CD8-positive, alpha-beta memory T cell (primary cell): Measurements from ENCODE around the gene ABLIM1. TPM values are rescaled to one million over a fixed set of nuclear protein-coding genes. Genes with fewer than 3 reads are reported as not detected.

ENCODE experiments used
- CTCF ChIA-PET: fragments of 350-600 bp; sonication (Branson Sonifier 250); formaldehyde crosslinking; loops from one replicate; lab custom pipeline; 2021; ENCODE audit warnings: antibody characterized with exemption; lab: Charles Lee
- POLR2A ChIA-PET: fragments of 350-600 bp; sonication (Branson Sonifier 250); formaldehyde crosslinking; loops from one replicate; lab custom pipeline; 2021; ENCODE audit warnings: antibody characterized with exemption; lab: Charles Lee
- DNase-seq, 5 donors: peaks; one replicate each; pipeline versions ENCODE4 v3.0.0 to v3.0.0-alpha.2; 2020 to 2022; ENCODE audit warnings: mixed read lengths in 1 of 5
- H3K27ac ChIP-seq: one replicate; pipeline ENCODE4 v1.7.0; 2013; ENCODE audit warnings: low read depth, mild to moderate bottlenecking, low read length, moderate library complexity
- H3K27me3 ChIP-seq: 2 replicates; pipeline ENCODE4 v1.7.0; 2013; ENCODE audit warnings: low read length, mild to moderate bottlenecking; ENCODE audit not compliant: insufficient read depth, poor library complexity, severe bottlenecking
- H3K36me3 ChIP-seq: 2 replicates; pipeline ENCODE4 v1.7.0; 2013; ENCODE audit warnings: mild to moderate bottlenecking, low read length, moderate library complexity; ENCODE audit not compliant: insufficient read depth
- H3K4me1 ChIP-seq: 2 replicates; pipeline ENCODE4 v1.7.0; 2013; ENCODE audit warnings: mild to moderate bottlenecking, low read length, moderate library complexity; ENCODE audit not compliant: insufficient read depth
- H3K4me3 ChIP-seq: 2 replicates; pipeline ENCODE4 v1.7.0; 2013; ENCODE audit warnings: mild to moderate bottlenecking, low read length
- H3K9me3 ChIP-seq: 2 replicates; pipeline ENCODE4 v1.7.0; 2013; ENCODE audit warnings: mild to moderate bottlenecking, low read length
- H3K27ac Mint-ChIP-seq, 8 donors: one replicate each; pipeline ENCODE4 v1.8.0; 2020 to 2021; ENCODE audit warnings: mixed read lengths in 8 of 8, mild to moderate bottlenecking in 6 of 8, inconsistent platforms in 3 of 8, moderate library complexity in 3 of 8
- H3K27me3 Mint-ChIP-seq, 2 donors: one replicate each; pipeline ENCODE4 v1.8.0; 2020 to 2021; ENCODE audit warnings: mixed read lengths in 2 of 2, mild to moderate bottlenecking in 1 of 2, moderate library complexity in 1 of 2
- H3K36me3 Mint-ChIP-seq, 3 donors: one replicate each; pipeline ENCODE4 v1.8.0; 2020 to 2021; ENCODE audit warnings: mixed read lengths in 3 of 3, inconsistent platforms in 1 of 3, mild to moderate bottlenecking in 1 of 3
- H3K4me1 Mint-ChIP-seq, 3 donors: one replicate each; pipeline ENCODE4 v1.8.0; 2020 to 2021; ENCODE audit warnings: mixed read lengths in 3 of 3, inconsistent platforms in 1 of 3, mild to moderate bottlenecking in 1 of 3
- H3K4me3 Mint-ChIP-seq, 7 donors: one replicate each; pipeline ENCODE4 v1.8.0; 2020 to 2021; ENCODE audit warnings: mixed read lengths in 7 of 7, mild to moderate bottlenecking in 6 of 7, moderate library complexity in 4 of 7, inconsistent platforms in 2 of 7
- H3K9me3 Mint-ChIP-seq, 5 donors: one replicate each; pipeline ENCODE4 v1.8.0; 2020 to 2022; ENCODE audit warnings: mixed read lengths in 5 of 5, mild to moderate bottlenecking in 3 of 5, moderate library complexity in 2 of 5, inconsistent platforms in 1 of 5
- polyA plus RNA-seq: library from polyadenylated mRNA; unstranded; fragments of 300-500 nt; fragmentation: Illumina TruSeq; gene quantifications from one replicate; pipeline ENCODE4 v1.2.3, GENCODE V29; 2021
- total RNA-seq, 2 experiments: library from RNA; stranded (reverse); gene quantifications; one replicate each; pipeline ENCODE4 v1.2.3, GENCODE V29; 2021

ABLIM1 gene
- total and polyA plus RNA-seq, 3 experiments from 2014 or later: 45.8 to 123 (median 48.3) TPM

GRCh38 chr10:114542373-114542772 lies 115.7 kb downstream of the ABLIM1 start:
- Histone ChIP-seq H3K9me3 (no peaks in the 10 kb centered on the region), H3K27ac (peak overlapping the region; percentile 82), H3K27me3 (no peaks in the 10 kb centered on the region), H3K4me3 (peak overlapping the region; percentile 54), H3K36me3 (no peaks in the 10 kb centered on the region), H3K4me1 (peaks cover 100% of the 10 kb centered on the region)
- peak overlapping the region; percentile 97 to 100 (median 99) for H3K27ac Mint-ChIP-seq
- H3K36me3 Mint-ChIP-seq: no peaks in the 10 kb centered on the region
- POLR2A ChIA-PET: interaction anchor here (5.0 kb wide), 1 partner anchor 16 kb away, joined by 53 read pairs; no protein-coding TSS in a partner anchor
- H3K27me3 Mint-ChIP-seq: peaks cover 0 to 2% of the 10 kb centered on the region in 2 donors
- CTCF ChIA-PET: interaction anchor here (0.7 to 15.3 kb wide), 8 partner anchors 11 to 204 kb away, joined by 3 to 106 read pairs (median 5); no protein-coding TSS in a partner anchor
- H3K9me3 Mint-ChIP-seq: peaks cover 0 to 2% (median 0%) of the 10 kb centered on the region in 5 donors
- H3K4me1 Mint-ChIP-seq: peaks cover 81 to 97% (median 92%) of the 10 kb centered on the region in 3 donors
- DNase-seq: no peak
- H3K4me3 Mint-ChIP-seq: peak overlapping the region in 5 of 7 donors; percentile 62 to 84 (median 75)

- H3K36me3 ChIP-seq: no peaks in the 10 kb centered on the region
- ChIA-PET CTCF (interaction anchor here (0.8 to 15.3 kb wide), 11 partner anchors 9 to 244 kb away, joined by 3 to 106 read pairs (median 5); no protein-coding TSS in a partner anchor), POLR2A (interaction anchor here (0.9 to 5.0 kb wide), 3 partner anchors 9 to 18 kb away, joined by 3 to 53 read pairs (median 4); no protein-coding TSS in a partner anchor)
- H3K27ac ChIP-seq: peak overlapping the region; percentile 82
- DNase-seq: no peak
- no peaks in the 10 kb centered on the region for H3K27me3 ChIP-seq
- peaks cover 100% of the 10 kb centered on the region for H3K4me1 ChIP-seq
- peaks cover 0 to 2% (median 0%) of the 10 kb centered on the region in 5 donors for H3K9me3 Mint-ChIP-seq
- H3K4me3 Mint-ChIP-seq: peak overlapping the region; percentile 50 to 89 (median 75)
- no peaks in the 10 kb centered on the region for H3K9me3 ChIP-seq
- H3K4me3 ChIP-seq: peak overlapping the region; percentile 9
- H3K36me3 Mint-ChIP-seq: no peaks in the 10 kb centered on the region
- H3K27me3 Mint-ChIP-seq: peaks cover 0 to 2% of the 10 kb centered on the region in 2 donors
- peaks cover 76 to 95% (median 88%) of the 10 kb centered on the region in 3 donors for H3K4me1 Mint-ChIP-seq
- peak overlapping the region; percentile 97 to 100 (median 99) for H3K27ac Mint-ChIP-seq
These were observed 116.3 kb downstream of the ABLIM1 start for GRCh38 chr10:114541797-114542160.

- H3K27ac ChIP-seq: peak overlapping the region; percentile 82
- H3K27me3 ChIP-seq: no peaks in the 10 kb centered on the region
- H3K36me3 Mint-ChIP-seq: no peaks in the 10 kb centered on the region
- peaks cover 0 to 2% of the 10 kb centered on the region in 2 donors for H3K27me3 Mint-ChIP-seq
- H3K4me3 Mint-ChIP-seq: peak overlapping the region; percentile 50 to 89 (median 75)
- peaks cover 96% of the 10 kb centered on the region for H3K4me1 ChIP-seq
- POLR2A ChIA-PET: interaction anchor here (0.8 to 5.0 kb wide), 4 partner anchors 8 to 615 kb away, joined by 3 to 53 read pairs (median 8); no protein-coding TSS in a partner anchor
- peak; percentile 54 to 92 (median 91) for DNase-seq
- CTCF ChIA-PET: interaction anchor here (0.8 to 15.3 kb wide), 12 partner anchors 9 to 245 kb away, joined by 3 to 106 read pairs (median 5); no protein-coding TSS in a partner anchor
- peaks cover 0 to 2% (median 0%) of the 10 kb centered on the region in 5 donors for H3K9me3 Mint-ChIP-seq
- H3K4me1 Mint-ChIP-seq: peaks cover 76 to 95% (median 84%) of the 10 kb centered on the region in 3 donors
- H3K36me3 ChIP-seq: no peaks in the 10 kb centered on the region
- H3K27ac Mint-ChIP-seq: peak overlapping the region; percentile 97 to 100 (median 99)
- H3K9me3 ChIP-seq: no peaks in the 10 kb centered on the region
- H3K4me3 ChIP-seq: peak overlapping the region; percentile 33
These were observed 116.8 kb downstream of the ABLIM1 start for GRCh38 chr10:114541081-114541796.

GRCh38 chr10:114540236-114540635 lies 117.8 kb downstream of the ABLIM1 start:
- H3K27me3 Mint-ChIP-seq: peaks cover 0 to 2% of the 10 kb centered on the region in 2 donors
- peak overlapping the region in 4 of 7 donors; percentile 28 to 75 (median 48) for H3K4me3 Mint-ChIP-seq
- Histone ChIP-seq H3K27me3 (no peaks in the 10 kb centered on the region), H3K27ac (no peak overlapping the region), H3K4me3 (peak overlapping the region; percentile 33), H3K4me1 (peaks cover 86% of the 10 kb centered on the region), H3K9me3 (no peaks in the 10 kb centered on the region), H3K36me3 (no peaks in the 10 kb centered on the region)
- CTCF ChIA-PET: interaction anchor here (1.1 to 7.5 kb wide), 5 partner anchors 8 to 69 kb away, joined by 3 to 85 read pairs (median 8); no protein-coding TSS in a partner anchor
- H3K27ac Mint-ChIP-seq: peak overlapping the region; percentile 97 to 100 (median 99)
- no peaks in the 10 kb centered on the region for H3K36me3 Mint-ChIP-seq
- peaks cover 0 to 2% (median 0%) of the 10 kb centered on the region in 5 donors for H3K9me3 Mint-ChIP-seq
- POLR2A ChIA-PET: interaction anchor here (5.0 kb wide), 1 partner anchor 14 kb away, joined by 53 read pairs; no protein-coding TSS in a partner anchor
- peaks cover 73 to 86% (median 80%) of the 10 kb centered on the region in 3 donors for H3K4me1 Mint-ChIP-seq
- no peak for DNase-seq

GRCh38 chr10:114539623-114540022 lies 118.5 kb downstream of the ABLIM1 start:
- H3K27me3 ChIP-seq: no peaks in the 10 kb centered on the region
- Mint-ChIP-seq H3K27ac (peak overlapping the region; percentile 97 to 100 (median 99)), H3K9me3 (peaks cover 0 to 2% (median 0%) of the 10 kb centered on the region in 5 donors), H3K27me3 (peaks cover 0 to 2% of the 10 kb centered on the region in 2 donors), H3K4me1 (peaks cover 66 to 80% (median 74%) of the 10 kb centered on the region in 3 donors), H3K36me3 (peaks cover 0 to under 1% (median 0%) of the 10 kb centered on the region in 3 donors), H3K4me3 (peak overlapping the region in 6 of 7 donors; percentile 9 to 72 (median 52))
- DNase-seq: no peak
- no peak overlapping the region for H3K4me3 ChIP-seq
- POLR2A ChIA-PET: interaction anchor here (5.0 kb wide), 1 partner anchor 13 kb away, joined by 53 read pairs; no protein-coding TSS in a partner anchor
- CTCF ChIA-PET: interaction anchor here (1.1 to 7.5 kb wide), 6 partner anchors 8 to 68 kb away, joined by 3 to 85 read pairs (median 6); no protein-coding TSS in a partner anchor
- H3K36me3 ChIP-seq: no peaks in the 10 kb centered on the region
- no peaks in the 10 kb centered on the region for H3K9me3 ChIP-seq
- H3K27ac ChIP-seq: no peak overlapping the region
- H3K4me1 ChIP-seq: peaks cover 84% of the 10 kb centered on the region

GRCh38 chr10:114538181-114538906 lies 119.7 kb downstream of the ABLIM1 start:
- H3K9me3 Mint-ChIP-seq: peaks cover 0 to 2% (median 0%) of the 10 kb centered on the region in 5 donors
- peaks cover 0 to 2% of the 10 kb centered on the region in 2 donors for H3K27me3 Mint-ChIP-seq
- peak in 4 of 5 donors; percentile 26 to 69 (median 50) for DNase-seq
- H3K27ac ChIP-seq: no peak overlapping the region
- H3K27me3 ChIP-seq: no peaks in the 10 kb centered on the region
- H3K9me3 ChIP-seq: no peaks in the 10 kb centered on the region
- H3K36me3 ChIP-seq: no peaks in the 10 kb centered on the region
- ChIA-PET CTCF (interaction anchor here (0.8 to 1.0 kb wide), 3 partner anchors 25 to 67 kb away, joined by 3 read pairs; no protein-coding TSS in a partner anchor), POLR2A (interaction anchor here (5.0 kb wide), 1 partner anchor 12 kb away, joined by 53 read pairs; no protein-coding TSS in a partner anchor)
- H3K4me1 ChIP-seq: peaks cover 73% of the 10 kb centered on the region
- H3K36me3 Mint-ChIP-seq: peaks cover 0 to 2% (median 0%) of the 10 kb centered on the region in 3 donors
- peaks cover 54 to 67% (median 61%) of the 10 kb centered on the region in 3 donors for H3K4me1 Mint-ChIP-seq
- H3K4me3 ChIP-seq: peak overlapping the region; percentile 33
- H3K4me3 Mint-ChIP-seq: peak overlapping the region; percentile 41 to 78 (median 68)
- H3K27ac Mint-ChIP-seq: peak overlapping the region; percentile 57 to 100 (median 94)

- peak overlapping the region in 3 of 7 donors; percentile 13 to 73 (median 68) for H3K4me3 Mint-ChIP-seq
- peak overlapping the region in 6 of 8 donors; percentile 90 to 100 (median 98) for H3K27ac Mint-ChIP-seq
- H3K27ac ChIP-seq: no peak overlapping the region
- no peak overlapping the region for H3K4me3 ChIP-seq
- no peaks in the 10 kb centered on the region for H3K36me3 ChIP-seq
- peaks cover 0 to 2% (median 0%) of the 10 kb centered on the region in 5 donors for H3K9me3 Mint-ChIP-seq
- ChIA-PET POLR2A (no interaction called here), CTCF (interaction anchor here (0.9 to 1.0 kb wide), 2 partner anchors 65 to 66 kb away, joined by 3 read pairs; no protein-coding TSS in a partner anchor)
- no peaks in the 10 kb centered on the region for H3K9me3 ChIP-seq
- H3K4me1 Mint-ChIP-seq: peaks cover 48 to 61% (median 55%) of the 10 kb centered on the region in 3 donors
- H3K36me3 Mint-ChIP-seq: peaks cover 0 to 2% (median 0%) of the 10 kb centered on the region in 3 donors
- peaks cover 0 to 2% of the 10 kb centered on the region in 2 donors for H3K27me3 Mint-ChIP-seq
- no peak for DNase-seq
- H3K27me3 ChIP-seq: no peaks in the 10 kb centered on the region
- peaks cover 66% of the 10 kb centered on the region for H3K4me1 ChIP-seq
These were observed 120.3 kb downstream of the ABLIM1 start for GRCh38 chr10:114537736-114538135.
